HCT116 (cell line): ENCODE results near the gene TTC12. TPM values are rescaled to one million over a fixed set of nuclear protein-coding genes. Genes with fewer than 3 reads are reported as not detected.

Experiments used
- ATAC-seq: fragments of 200-7000 bp; cut with Tn5 transposase; 2 replicates; pipeline ENCODE4 v1.9.1; 2020; ENCODE audit warnings: mild to moderate bottlenecking, moderate library complexity
- BruUV-seq: library from RNA; stranded (reverse); fragments of 400-500 nt; replicated peaks from 2 replicates; lab custom pipeline; 2021; lab: Mats Ljungman, UMichigan
- CTCF ChIA-PET: fragments of 300-600 bp; sonication (Branson Sonifier 250); formaldehyde crosslinking; loops from one replicate; lab custom pipeline; 2021; ENCODE audit warnings: antibody characterized with exemption; lab: Charles Lee
- POLR2A ChIA-PET: fragments of 300-600, 350-600 bp; sonication (Branson Sonifier 250); formaldehyde crosslinking; loops from one replicate; lab custom pipeline; 2021; ENCODE audit warnings: antibody characterized with exemption; lab: Charles Lee
- RAD21 ChIA-PET, 2 experiments: fragments of 300-600 bp; sonication (Branson Sonifier 250); formaldehyde crosslinking; loops; one replicate each; lab custom pipeline; 2023; ENCODE audit warnings: low total read pairs in 2 of 2; ENCODE audit not compliant: uncharacterized antibody in 2 of 2, unreplicated experiment in 2 of 2, low non-redundant PET in 1 of 2; lab: Charles Lee
- DNase-seq: peaks from one replicate; pipeline ENCODE4 v3.0.0-alpha.2; 2010; ENCODE audit warnings: low read depth, low spot score
- H2AFZ ChIP-seq: fragments of 200-600 bp; shearing (Covaris generic), sonication (generic); 2 replicates; pipeline ENCODE4 v1.6.1; 2017; ENCODE audit warnings: low read depth, mixed run types, mixed read lengths, antibody characterized with exemption, low read length; ENCODE audit not compliant: poor library complexity, severe bottlenecking
- H3K27ac ChIP-seq: 2 replicates; pipeline ENCODE4 v1.5.1; 2012; ENCODE audit warnings: low read depth, low read length
- H3K27me3 ChIP-seq: fragments of 200-600 bp; sonication (generic); 2 replicates; pipeline ENCODE4 v1.6.1; 2016; ENCODE audit warnings: mixed run types, low read length, mixed read lengths; ENCODE audit not compliant: insufficient read depth
- H3K36me3 ChIP-seq, 2 experiments: fragments of 200-500 bp in 1 of 2; fragments of 200-600 bp in 1 of 2; sonication (Bioruptor generic) in 1 of 2; sonication (generic) in 1 of 2; 2 replicates each; pipeline versions ENCODE4 v1.5.1 to v1.6.1; 2014 to 2016; ENCODE audit warnings: low read length in 2 of 2, inconsistent platforms in 1 of 2, mixed read lengths in 1 of 2, mixed run types in 1 of 2; ENCODE audit not compliant: insufficient read depth in 2 of 2, control insufficient read depth in 1 of 2
- H3K4me1 ChIP-seq, 2 experiments: fragments of 200-600 bp in 1 of 2; sonication (generic) in 1 of 2; 2 replicates each; pipeline versions ENCODE4 v1.5.1 to v1.6.1; 2012 to 2017; ENCODE audit warnings: low read length in 2 of 2, inconsistent platforms in 1 of 2, mild to moderate bottlenecking in 1 of 2, mixed read lengths in 1 of 2, mixed run types in 1 of 2, moderate library complexity in 1 of 2; ENCODE audit not compliant: insufficient read depth in 2 of 2, control insufficient read depth in 1 of 2
- H3K4me2 ChIP-seq: fragments of 200-600 bp; sonication (generic); 2 replicates; pipeline ENCODE4 v1.6.1; 2017; ENCODE audit warnings: mixed run types, low read length, mixed read lengths
- H3K4me3 ChIP-seq, 2 experiments: fragments of 200-600 bp in 1 of 2; sonication (generic) in 1 of 2; replicated peaks in 1 of 2; 2 replicates each; pipeline ENCODE4 v1.5.1; 2011 to 2016; ENCODE audit warnings: low read length in 2 of 2, control low read depth in 1 of 2, low read depth in 1 of 2, mild to moderate bottlenecking in 1 of 2, mixed read lengths in 1 of 2, mixed run types in 1 of 2
- H3K79me2 ChIP-seq: fragments of 200-600 bp; sonication (generic); 2 replicates; pipeline ENCODE4 v1.6.1; 2017; ENCODE audit warnings: mild to moderate bottlenecking, mixed run types, low read length, moderate library complexity, mixed read lengths; ENCODE audit not compliant: insufficient read depth
- H3K9ac ChIP-seq: fragments of 200-600 bp; sonication (generic); 2 replicates; pipeline ENCODE4 v1.6.1; 2016; ENCODE audit warnings: low read length, mixed read lengths
- H3K9me2 ChIP-seq: fragments of 200-600 bp; sonication (generic), shearing (Covaris generic); 2 replicates; pipeline ENCODE4 v1.6.1; 2017; ENCODE audit warnings: mixed run types, mild to moderate bottlenecking, moderate library complexity; ENCODE audit not compliant: insufficient read depth
- H3K9me3 ChIP-seq, 2 experiments: fragments of 200-500 bp in 1 of 2; fragments of 200-600 bp in 1 of 2; sonication (Bioruptor generic) in 1 of 2; sonication (generic) in 1 of 2; 2 replicates each; pipeline ENCODE4 v1.6.1; 2014 to 2017; ENCODE audit warnings: low read length in 2 of 2, mixed read lengths in 2 of 2, inconsistent platforms in 1 of 2, low read depth in 1 of 2, mild to moderate bottlenecking in 1 of 2, mixed run types in 1 of 2, moderate library complexity in 1 of 2; ENCODE audit not compliant: control insufficient read depth in 1 of 2, insufficient read depth in 1 of 2
- H4K20me1 ChIP-seq: fragments of 200-600 bp; sonication (generic), shearing (Covaris generic); 2 replicates; pipeline ENCODE4 v1.6.1; 2017; ENCODE audit warnings: mixed run types, mild to moderate bottlenecking, moderate library complexity; ENCODE audit not compliant: insufficient read depth
- ATF3 ChIP-seq: IDR thresholded peaks from 2 replicates; pipeline ENCODE4 v1.6.1; 2012
- CBX3 ChIP-seq: IDR thresholded peaks from 2 replicates; pipeline ENCODE4 v1.6.1; 2012; ENCODE audit warnings: low read depth
- CEBPB ChIP-seq: IDR thresholded peaks from 2 replicates; pipeline ENCODE4 v1.6.1; 2012; ENCODE audit warnings: low read depth
- ELF1 ChIP-seq: IDR thresholded peaks from 2 replicates; pipeline ENCODE4 v1.6.1; 2012; ENCODE audit warnings: low read depth, borderline replicate concordance
- EZH2 ChIP-seq: fragments of 200-600 bp; sonication (generic); IDR thresholded peaks from 2 replicates; pipeline ENCODE4 v1.6.1; 2017; ENCODE audit warnings: antibody characterized with exemption, mixed run types
- FOSL1 ChIP-seq: IDR thresholded peaks from 2 replicates; pipeline ENCODE4 v1.6.1; 2012; ENCODE audit warnings: low read depth
- POLR2A ChIP-seq: IDR thresholded peaks from 2 replicates; pipeline ENCODE4 v1.7.0; 2011; ENCODE audit warnings: borderline replicate concordance; ENCODE audit not compliant: insufficient read depth, insufficient read length; ENCODE audit errors: extremely low read depth
- POLR2AphosphoS5 ChIP-seq: IDR thresholded peaks from 2 replicates; pipeline ENCODE4 v1.6.1; 2011; ENCODE audit warnings: mild to moderate bottlenecking, low read depth, low read length, moderate library complexity
- SIN3A ChIP-seq: IDR thresholded peaks from 2 replicates; pipeline ENCODE4 v1.6.1; 2012; ENCODE audit warnings: low read depth
- SP1 ChIP-seq: IDR thresholded peaks from 2 replicates; pipeline ENCODE4 v1.6.1; 2012; ENCODE audit warnings: low read depth
- SRF ChIP-seq: IDR thresholded peaks from 2 replicates; pipeline ENCODE4 v1.6.1; 2012; ENCODE audit warnings: low read depth
- TCF7L2 ChIP-seq: IDR thresholded peaks from 2 replicates; pipeline ENCODE4 v1.7.0; 2011; ENCODE audit warnings: borderline replicate concordance, inconsistent platforms; ENCODE audit not compliant: insufficient read depth, insufficient read length; ENCODE audit errors: extremely low read depth
- YY1 ChIP-seq: IDR thresholded peaks from 2 replicates; pipeline ENCODE4 v1.6.1; 2011; ENCODE audit warnings: low read length, low read depth, moderate library complexity, mild to moderate bottlenecking; ENCODE audit not compliant: insufficient replicate concordance; ENCODE audit errors: extremely low read depth
- ZFX ChIP-seq: fragments of 450-650 bp; IDR thresholded peaks from 2 replicates; pipeline ENCODE4 v1.6.1; 2017
- ZNF274 ChIP-seq: fragments of 200-500 bp; sonication (Bioruptor generic); IDR thresholded peaks from 2 replicates; pipeline ENCODE4 v1.6.1; 2014; ENCODE audit warnings: mild to moderate bottlenecking, low read depth, low read length, inconsistent platforms
- intact Hi-C: fragments of 100-400 bp; cut with micrococcal nuclease; formaldehyde crosslinking; loops from 2 replicates; pipeline ENCODE4 v1.10.0; 2022
- total RNA-seq: library from RNA; stranded (reverse); gene quantifications from one replicate; pipeline ENCODE4 v1.2.1, GENCODE V29; 2021; ENCODE audit not compliant: unreplicated experiment
- TF ChIP-seq, protein P1 (sequence below): IDR thresholded peaks from 2 replicates; pipeline ENCODE4 v1.6.1; 2012
- TF ChIP-seq, protein P2 (sequence below): IDR thresholded peaks from 2 replicates; pipeline ENCODE4 v1.6.1; 2011; ENCODE audit warnings: mild to moderate bottlenecking, low read length, moderate library complexity; ENCODE audit not compliant: insufficient replicate concordance; ENCODE audit errors: extremely low read depth
- TF ChIP-seq, protein P3 (sequence below), 3 experiments: fragments of 200-600 bp in 1 of 3; sonication (generic) in 1 of 3; IDR thresholded peaks in 2 of 3; conservative IDR thresholded peaks in 1 of 3; 2 replicates each; pipeline ENCODE4 v1.5.1; 2012 to 2017; ENCODE audit warnings: low read depth in 2 of 3, low read length in 2 of 3, antibody characterized with exemption in 1 of 3, borderline replicate concordance in 1 of 3, control low read depth in 1 of 3, mild to moderate bottlenecking in 1 of 3, mixed read lengths in 1 of 3, mixed run types in 1 of 3, moderate library complexity in 1 of 3; ENCODE audit not compliant: insufficient read depth in 1 of 3
- TF ChIP-seq, protein P4 (sequence below): IDR thresholded peaks from 2 replicates; pipeline ENCODE4 v1.6.1; 2012; ENCODE audit warnings: low read depth

The TTC12 gene
- total RNA-seq, 1 experiment from 2014 or later: 12.6 TPM

DNA sequence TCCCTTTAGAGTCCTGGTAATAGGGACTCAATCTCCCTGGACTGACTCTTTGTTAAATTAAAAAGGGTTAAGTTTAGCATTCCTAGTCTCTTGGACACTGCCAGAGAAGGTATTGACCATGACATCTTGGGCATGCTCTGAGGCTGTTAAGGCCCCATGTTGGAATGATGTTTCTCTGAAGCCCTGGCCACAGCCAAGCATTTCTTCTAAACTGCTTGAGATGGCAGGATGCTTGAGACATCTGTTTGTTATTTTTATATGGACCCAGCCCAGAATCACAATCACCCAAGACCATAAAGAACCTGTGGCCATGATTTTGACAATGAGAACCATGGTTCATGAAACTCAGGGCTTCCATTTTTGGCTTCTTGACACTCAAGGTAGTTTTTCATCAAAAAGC is 67.7 kb downstream of the TTC12 start:
- H3K79me2 ChIP-seq: no peaks in the 10 kb centered on the region
- H3K36me3 ChIP-seq: no peaks in the 10 kb centered on the region
- DNase-seq (no peak), ATAC-seq (no peak)
- CTCF ChIA-PET: no interaction called here
- intact Hi-C loops: no loop called here
- H2AFZ ChIP-seq: no peak overlapping the region
- H3K9me2 ChIP-seq: no peaks in the 10 kb centered on the region
- H3K27me3 ChIP-seq: no peaks in the 10 kb centered on the region
- no peak overlapping the region for H3K9ac ChIP-seq
- no peaks in the 10 kb centered on the region for H3K4me1 ChIP-seq
- H3K4me2 ChIP-seq: no peak overlapping the region
- no peak overlapping the region for H3K27ac ChIP-seq
- POLR2A ChIA-PET: no interaction called here
- RAD21 ChIA-PET: no interaction called here
- H3K4me3 ChIP-seq: no peak overlapping the region
- H3K9me3 ChIP-seq: no peaks in the 10 kb centered on the region
- BruUV-seq: no TSS peak
- TF ChIP-seq, protein P1, sequence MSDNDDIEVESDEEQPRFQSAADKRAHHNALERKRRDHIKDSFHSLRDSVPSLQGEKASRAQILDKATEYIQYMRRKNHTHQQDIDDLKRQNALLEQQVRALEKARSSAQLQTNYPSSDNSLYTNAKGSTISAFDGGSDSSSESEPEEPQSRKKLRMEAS: no peak
- TF ChIP-seq TCF7L2 (no peak), POLR2A (no peak), CBX3 (no peak), FOSL1 (no peak), CEBPB (no peak), SIN3A (no peak), ZFX (no peak), ELF1 (no peak), POLR2AphosphoS5 (no peak), YY1 (no peak), ZNF274 (no peak), SP1 (no peak), ATF3 (no peak), EZH2 (no peak), SRF (no peak)
- TF ChIP-seq, protein P2, sequence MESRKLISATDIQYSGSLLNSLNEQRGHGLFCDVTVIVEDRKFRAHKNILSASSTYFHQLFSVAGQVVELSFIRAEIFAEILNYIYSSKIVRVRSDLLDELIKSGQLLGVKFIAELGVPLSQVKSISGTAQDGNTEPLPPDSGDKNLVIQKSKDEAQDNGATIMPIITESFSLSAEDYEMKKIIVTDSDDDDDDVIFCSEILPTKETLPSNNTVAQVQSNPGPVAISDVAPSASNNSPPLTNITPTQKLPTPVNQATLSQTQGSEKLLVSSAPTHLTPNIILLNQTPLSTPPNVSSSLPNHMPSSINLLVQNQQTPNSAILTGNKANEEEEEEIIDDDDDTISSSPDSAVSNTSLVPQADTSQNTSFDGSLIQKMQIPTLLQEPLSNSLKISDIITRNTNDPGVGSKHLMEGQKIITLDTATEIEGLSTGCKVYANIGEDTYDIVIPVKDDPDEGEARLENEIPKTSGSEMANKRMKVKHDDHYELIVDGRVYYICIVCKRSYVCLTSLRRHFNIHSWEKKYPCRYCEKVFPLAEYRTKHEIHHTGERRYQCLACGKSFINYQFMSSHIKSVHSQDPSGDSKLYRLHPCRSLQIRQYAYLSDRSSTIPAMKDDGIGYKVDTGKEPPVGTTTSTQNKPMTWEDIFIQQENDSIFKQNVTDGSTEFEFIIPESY: no peak
- TF ChIP-seq, protein P3, sequence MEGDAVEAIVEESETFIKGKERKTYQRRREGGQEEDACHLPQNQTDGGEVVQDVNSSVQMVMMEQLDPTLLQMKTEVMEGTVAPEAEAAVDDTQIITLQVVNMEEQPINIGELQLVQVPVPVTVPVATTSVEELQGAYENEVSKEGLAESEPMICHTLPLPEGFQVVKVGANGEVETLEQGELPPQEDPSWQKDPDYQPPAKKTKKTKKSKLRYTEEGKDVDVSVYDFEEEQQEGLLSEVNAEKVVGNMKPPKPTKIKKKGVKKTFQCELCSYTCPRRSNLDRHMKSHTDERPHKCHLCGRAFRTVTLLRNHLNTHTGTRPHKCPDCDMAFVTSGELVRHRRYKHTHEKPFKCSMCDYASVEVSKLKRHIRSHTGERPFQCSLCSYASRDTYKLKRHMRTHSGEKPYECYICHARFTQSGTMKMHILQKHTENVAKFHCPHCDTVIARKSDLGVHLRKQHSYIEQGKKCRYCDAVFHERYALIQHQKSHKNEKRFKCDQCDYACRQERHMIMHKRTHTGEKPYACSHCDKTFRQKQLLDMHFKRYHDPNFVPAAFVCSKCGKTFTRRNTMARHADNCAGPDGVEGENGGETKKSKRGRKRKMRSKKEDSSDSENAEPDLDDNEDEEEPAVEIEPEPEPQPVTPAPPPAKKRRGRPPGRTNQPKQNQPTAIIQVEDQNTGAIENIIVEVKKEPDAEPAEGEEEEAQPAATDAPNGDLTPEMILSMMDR (IDR thresholded peaks at IDR 0.05 in 2 of 3, conservative IDR thresholded peaks at IDR 0.05 in 1 of 3; ENCODE audit: borderline replicate concordance in 1 of 3, insufficient read depth in 1 of 3, low read depth in 2 of 3, low read length in 2 of 3): no peak
- TF ChIP-seq, protein P4, sequence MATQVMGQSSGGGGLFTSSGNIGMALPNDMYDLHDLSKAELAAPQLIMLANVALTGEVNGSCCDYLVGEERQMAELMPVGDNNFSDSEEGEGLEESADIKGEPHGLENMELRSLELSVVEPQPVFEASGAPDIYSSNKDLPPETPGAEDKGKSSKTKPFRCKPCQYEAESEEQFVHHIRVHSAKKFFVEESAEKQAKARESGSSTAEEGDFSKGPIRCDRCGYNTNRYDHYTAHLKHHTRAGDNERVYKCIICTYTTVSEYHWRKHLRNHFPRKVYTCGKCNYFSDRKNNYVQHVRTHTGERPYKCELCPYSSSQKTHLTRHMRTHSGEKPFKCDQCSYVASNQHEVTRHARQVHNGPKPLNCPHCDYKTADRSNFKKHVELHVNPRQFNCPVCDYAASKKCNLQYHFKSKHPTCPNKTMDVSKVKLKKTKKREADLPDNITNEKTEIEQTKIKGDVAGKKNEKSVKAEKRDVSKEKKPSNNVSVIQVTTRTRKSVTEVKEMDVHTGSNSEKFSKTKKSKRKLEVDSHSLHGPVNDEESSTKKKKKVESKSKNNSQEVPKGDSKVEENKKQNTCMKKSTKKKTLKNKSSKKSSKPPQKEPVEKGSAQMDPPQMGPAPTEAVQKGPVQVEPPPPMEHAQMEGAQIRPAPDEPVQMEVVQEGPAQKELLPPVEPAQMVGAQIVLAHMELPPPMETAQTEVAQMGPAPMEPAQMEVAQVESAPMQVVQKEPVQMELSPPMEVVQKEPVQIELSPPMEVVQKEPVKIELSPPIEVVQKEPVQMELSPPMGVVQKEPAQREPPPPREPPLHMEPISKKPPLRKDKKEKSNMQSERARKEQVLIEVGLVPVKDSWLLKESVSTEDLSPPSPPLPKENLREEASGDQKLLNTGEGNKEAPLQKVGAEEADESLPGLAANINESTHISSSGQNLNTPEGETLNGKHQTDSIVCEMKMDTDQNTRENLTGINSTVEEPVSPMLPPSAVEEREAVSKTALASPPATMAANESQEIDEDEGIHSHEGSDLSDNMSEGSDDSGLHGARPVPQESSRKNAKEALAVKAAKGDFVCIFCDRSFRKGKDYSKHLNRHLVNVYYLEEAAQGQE: no peak
- no peaks in the 10 kb centered on the region for H4K20me1 ChIP-seq
